ENCODE results near the gene ANAPC2. TPM values are rescaled to one million over a fixed set of nuclear protein-coding genes. Genes with fewer than 3 reads are reported as not detected.
A peak's percentile ranks its signal among the peaks of the same experiment; 100 is the strongest.

ANAPC2 gene
- total and polyA plus RNA-seq, 2 of the 4 experiments (the other 2 are of a cell fraction) = 9.3 to 29.5 TPM

DNA sequence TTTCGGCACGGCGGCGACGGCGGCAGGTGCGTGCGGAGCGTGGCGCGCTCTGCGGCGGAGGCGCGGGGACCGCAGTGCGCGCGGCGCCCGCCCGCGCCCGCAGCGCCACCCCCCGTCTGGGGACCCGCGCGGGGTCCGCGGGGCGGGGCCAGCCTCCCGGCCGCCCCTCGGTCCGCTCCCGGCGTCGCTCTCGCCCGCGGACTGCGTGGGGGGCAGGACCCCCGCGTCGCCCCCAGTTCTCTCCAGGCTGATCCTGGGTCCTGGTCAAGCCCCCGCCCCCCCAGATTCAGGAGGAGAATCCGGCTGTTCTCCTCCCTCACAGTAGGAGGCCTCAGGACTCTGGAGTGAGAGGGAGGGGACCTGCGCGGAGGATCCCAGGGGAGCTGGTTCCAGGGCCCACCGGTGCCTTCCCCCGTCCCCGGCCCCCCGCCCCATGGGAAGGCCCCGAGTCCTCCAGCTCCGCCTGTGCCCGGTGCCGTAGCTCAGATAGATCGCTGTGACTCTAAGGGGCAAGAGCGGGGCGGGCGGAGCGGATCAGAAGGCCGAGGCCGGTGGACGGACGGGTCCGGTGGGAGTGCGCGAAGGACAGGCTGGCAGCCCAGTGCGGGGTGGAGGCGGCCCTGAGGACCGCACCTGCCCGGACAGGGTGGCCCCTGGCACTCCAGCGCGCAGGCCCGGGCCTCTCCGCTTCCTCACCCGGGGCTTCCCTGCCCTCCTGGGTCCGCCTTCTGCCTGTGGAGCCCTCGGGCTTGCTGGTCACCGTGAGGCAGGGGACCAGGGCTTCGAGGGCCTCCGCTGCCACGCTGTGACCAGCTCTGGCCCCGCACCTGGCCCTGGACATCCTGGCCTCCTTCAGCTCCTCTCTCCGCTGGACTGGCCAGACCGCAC, 34.1 kb upstream of the ANAPC2 start, which contains the start of gene RNF208:
Gene RNF208 (minus strand): TSS at position 51 of the 888 bp plus-strand sequence. CDS start 1,028 bp downstream, outside the sequence.
- Histone ChIP-seq H2BK15ac (ENCODE audit: low read depth, low read length) (no peak within 1 kb of the TSS), H2BK5ac (ENCODE audit: low read depth, low read length, poor library complexity, severe bottlenecking) (no peak within 1 kb of the TSS), H3K4ac (ENCODE audit: low read depth, low read length) (peak within 1 kb of the TSS; percentile 56), H4K8ac (ENCODE audit: low read depth in 2 of 2, low read length in 2 of 2) (peak within 1 kb of the TSS; percentile 14 to 65; a peak in 3 of 4 replicates), H3K56ac (ENCODE audit: extremely low read depth, insufficient read depth, low read length) (no peak within 1 kb of the TSS), H3K4me3 (ENCODE audit: insufficient read depth, low read depth, low read length) (peak within 1 kb of the TSS; percentile 33), H4K20me1 (ENCODE audit: insufficient read depth, low read length) (no peaks in the 10 kb centered on the region), H2AFZ (replicated peaks; ENCODE audit: low read length, poor library complexity) (peak within 1 kb of the TSS; percentile 90), H2AK9ac (replicated peaks; ENCODE audit: low read depth, low read length, poor library complexity) (peak within 1 kb of the TSS; percentile 86), H3K9me3 (ENCODE audit: control insufficient read depth, insufficient read depth, low read length) (no peaks in the 10 kb centered on the region), H3K79me1 (ENCODE audit: low read depth in 1 of 2, low read length in 2 of 2) (peaks cover 0 to 4% of the 10 kb centered on the region in 2 experiments; a peak in 1 of 4 replicates), H3K9me1 (ENCODE audit: insufficient read depth, low read length) (peaks cover 3% of the 10 kb centered on the region; the same call in 1 of the 2 replicates), H2BK20ac (ENCODE audit: low read depth, low read length) (no peak within 1 kb of the TSS), H4K91ac (ENCODE audit: insufficient read depth, low read depth, low read length) (no peak within 1 kb of the TSS; the same call in 1 of the 2 replicates), H3K27me3 (ENCODE audit: control insufficient read depth, insufficient read depth, low read length) (no peaks in the 10 kb centered on the region), H2AK5ac (ENCODE audit: low read depth, low read length) (peak within 1 kb of the TSS; percentile 74; the same call in 1 of the 2 replicates), H3K23ac (ENCODE audit: low read depth, low read length) (no peak within 1 kb of the TSS; the same call in 1 of the 2 replicates), H3K18ac (ENCODE audit: low read depth, low read length) (no peak within 1 kb of the TSS), H3K36me3 (ENCODE audit: control insufficient read depth, insufficient read depth, low read length) (no peaks in the 10 kb centered on the region), H2BK120ac (ENCODE audit: low read depth, low read length) (no peak within 1 kb of the TSS), H3K9ac (ENCODE audit: low read depth, low read length) (no peak within 1 kb of the TSS), H3K4me1 (ENCODE audit: control insufficient read depth, insufficient read depth, low read length) (peaks cover 19% of the 10 kb centered on the region), H3K4me2 (ENCODE audit: low read depth, low read length) (peak within 1 kb of the TSS; percentile 76), H3K14ac (replicated peaks; ENCODE audit: low read depth, low read length) (no peak within 1 kb of the TSS; the same call in 1 of the 2 replicates), H3K27ac (ENCODE audit: insufficient read depth, low read length) (peak within 1 kb of the TSS; percentile 15; the same call in 1 of the 2 replicates), H4K5ac (ENCODE audit: low read depth, low read length) (peak within 1 kb of the TSS; percentile 53)
- intact Hi-C loops (cut with micrococcal nuclease) = no loop called here
- dilution Hi-C loops (cut with HindIII; ENCODE audit: low sequenced_read_pairs, unreplicated experiment) = no loop called here
- POLR2A ChIA-PET (ENCODE audit: unreplicated experiment) = interaction anchor here (1.1 kb wide), 2 partner anchors 16 to 18 kb away, joined by 3 to 6 read pairs; no protein-coding TSS in a partner anchor
- no peak for DNase-seq
- ATAC-seq (ENCODE audit: low read depth) = no peak
- TF ChIP-seq RAD21 (IDR thresholded peaks at IDR 0.05; ENCODE audit: low read length) (no peak), MAZ (IDR thresholded peaks at IDR 0.05; ENCODE audit: borderline replicate concordance, low read depth, low read length) (no peak), NFE2L2 (IDR thresholded peaks at IDR 0.05; ENCODE audit: low read depth, low read length) (no peak), MXI1 (IDR thresholded peaks at IDR 0.05; ENCODE audit: borderline replicate concordance, low read depth, low read length) (no peak), BHLHE40 (IDR thresholded peaks at IDR 0.05; ENCODE audit: low read depth, low read length) (no peak), POLR2A (IDR thresholded peaks at IDR 0.05; ENCODE audit: low read depth, low read length) (no peak), ELK1 (IDR thresholded peaks at IDR 0.05; ENCODE audit: borderline replicate concordance, low read depth, low read length) (no peak), RCOR1 (IDR thresholded peaks at IDR 0.05; ENCODE audit: insufficient replicate concordance, low read length) (no peak)
- TF ChIP-seq, protein P1, sequence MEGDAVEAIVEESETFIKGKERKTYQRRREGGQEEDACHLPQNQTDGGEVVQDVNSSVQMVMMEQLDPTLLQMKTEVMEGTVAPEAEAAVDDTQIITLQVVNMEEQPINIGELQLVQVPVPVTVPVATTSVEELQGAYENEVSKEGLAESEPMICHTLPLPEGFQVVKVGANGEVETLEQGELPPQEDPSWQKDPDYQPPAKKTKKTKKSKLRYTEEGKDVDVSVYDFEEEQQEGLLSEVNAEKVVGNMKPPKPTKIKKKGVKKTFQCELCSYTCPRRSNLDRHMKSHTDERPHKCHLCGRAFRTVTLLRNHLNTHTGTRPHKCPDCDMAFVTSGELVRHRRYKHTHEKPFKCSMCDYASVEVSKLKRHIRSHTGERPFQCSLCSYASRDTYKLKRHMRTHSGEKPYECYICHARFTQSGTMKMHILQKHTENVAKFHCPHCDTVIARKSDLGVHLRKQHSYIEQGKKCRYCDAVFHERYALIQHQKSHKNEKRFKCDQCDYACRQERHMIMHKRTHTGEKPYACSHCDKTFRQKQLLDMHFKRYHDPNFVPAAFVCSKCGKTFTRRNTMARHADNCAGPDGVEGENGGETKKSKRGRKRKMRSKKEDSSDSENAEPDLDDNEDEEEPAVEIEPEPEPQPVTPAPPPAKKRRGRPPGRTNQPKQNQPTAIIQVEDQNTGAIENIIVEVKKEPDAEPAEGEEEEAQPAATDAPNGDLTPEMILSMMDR (conservative IDR thresholded peaks at IDR 0.05; ENCODE audit: low read depth, low read length) = no peak
- BruUV-seq (replicated peaks) = no TSS peak
- WGBS, 2 experiments (ENCODE audit: extremely low coverage in 2 of 2, insufficient read length in 1 of 2) = 17% methylated on average over 37 of the region's 88 CpGs; no CpG with 5 or more reads in 1 of the 2 experiments
- CTCF ChIA-PET = no interaction called here
- in situ Hi-C loops (cut with MboI; ENCODE audit: low sequenced_read_pairs) = no loop called here
